ENCODE data around the gene LRRC75A.

LRRC75A gene

GRCh38 chr17:16492613-16493530 lies 879 bp upstream of the LRRC75A start:
- no peak for TF ChIP-seq CTCF (IDR thresholded peaks at IDR 0.05)
- Histone ChIP-seq H3K4me1 (peaks cover 14% of the 10 kb centered on the region), H3K79me2 (no peaks in the 10 kb centered on the region), H3K36me3 (ENCODE audit: control insufficient read depth, insufficient read depth, low read length) (no peaks in the 10 kb centered on the region), H3K4me3 (ENCODE audit: low read depth, low read length) (peak overlapping the region; percentile 50), H3K4me2 (ENCODE audit: low read length) (peak overlapping the region; percentile 78), H3K27ac (no peak overlapping the region), H3K9ac (no peak overlapping the region), H3K27me3 (ENCODE audit: control insufficient read depth, insufficient read depth, low read length) (no peaks in the 10 kb centered on the region), H2AFZ (peak overlapping the region; percentile 92), H3K9me3 (ENCODE audit: control insufficient read depth, low read length) (no peaks in the 10 kb centered on the region)

- Histone ChIP-seq H3K9ac (no peak overlapping the region), H3K4me1 (peaks cover 25% of the 10 kb centered on the region), H3K36me3 (ENCODE audit: control insufficient read depth, insufficient read depth, low read length) (no peaks in the 10 kb centered on the region), H3K27ac (no peak overlapping the region), H2AFZ (peak overlapping the region; percentile 58), H3K9me3 (ENCODE audit: control insufficient read depth, low read length) (no peaks in the 10 kb centered on the region), H3K4me3 (ENCODE audit: low read depth, low read length) (peak overlapping the region; percentile 48), H3K4me2 (ENCODE audit: low read length) (peak overlapping the region; percentile 76), H3K27me3 (ENCODE audit: control insufficient read depth, insufficient read depth, low read length) (no peaks in the 10 kb centered on the region), H3K79me2 (no peaks in the 10 kb centered on the region)
- no peak for TF ChIP-seq CTCF (IDR thresholded peaks at IDR 0.05)
Measured at GRCh38 chr17:16491131-16491702, 776 bp downstream of the LRRC75A start.

GRCh38 chr17:16489431-16489830 lies 2.6 kb downstream of the LRRC75A start:
- Histone ChIP-seq H3K9ac (no peak overlapping the region), H3K4me3 (ENCODE audit: low read depth, low read length) (no peak overlapping the region), H3K9me3 (ENCODE audit: control insufficient read depth, low read length) (no peaks in the 10 kb centered on the region), H3K79me2 (peaks cover 3% of the 10 kb centered on the region), H3K4me2 (ENCODE audit: low read length) (no peak overlapping the region), H3K27me3 (ENCODE audit: control insufficient read depth, insufficient read depth, low read length) (no peaks in the 10 kb centered on the region), H3K36me3 (ENCODE audit: control insufficient read depth, insufficient read depth, low read length) (no peaks in the 10 kb centered on the region), H2AFZ (no peak overlapping the region), H3K27ac (no peak overlapping the region), H3K4me1 (peaks cover 27% of the 10 kb centered on the region)
- TF ChIP-seq CTCF (IDR thresholded peaks at IDR 0.05) = no peak

GRCh38 chr17:16488968-16489337 lies 3.0 kb downstream of the LRRC75A start:
- no peak for TF ChIP-seq CTCF (IDR thresholded peaks at IDR 0.05)
- no peaks in the 10 kb centered on the region for H3K9me3 ChIP-seq (ENCODE audit: control insufficient read depth, low read length)
- H3K4me1 ChIP-seq = peaks cover 27% of the 10 kb centered on the region
- H3K79me2 ChIP-seq = peaks cover 3% of the 10 kb centered on the region
- H3K4me3 ChIP-seq (ENCODE audit: low read depth, low read length) = no peak overlapping the region
- no peaks in the 10 kb centered on the region for H3K27me3 ChIP-seq (ENCODE audit: control insufficient read depth, insufficient read depth, low read length)
- no peaks in the 10 kb centered on the region for H3K36me3 ChIP-seq (ENCODE audit: control insufficient read depth, insufficient read depth, low read length)
- H3K4me2 ChIP-seq (ENCODE audit: low read length) = no peak overlapping the region
- no peak overlapping the region for H3K9ac ChIP-seq
- H3K27ac ChIP-seq = no peak overlapping the region
- no peak overlapping the region for H2AFZ ChIP-seq
